NCI-H2227 (cell line): ENCODE measurements around the gene GUK1.

Experiments used
- DNase-seq: peaks from one replicate; lab custom pipeline; 2025; ENCODE audit not compliant: unreplicated experiment; lab: John Stamatoyannopoulos, UW

Gene GUK1

DNA sequence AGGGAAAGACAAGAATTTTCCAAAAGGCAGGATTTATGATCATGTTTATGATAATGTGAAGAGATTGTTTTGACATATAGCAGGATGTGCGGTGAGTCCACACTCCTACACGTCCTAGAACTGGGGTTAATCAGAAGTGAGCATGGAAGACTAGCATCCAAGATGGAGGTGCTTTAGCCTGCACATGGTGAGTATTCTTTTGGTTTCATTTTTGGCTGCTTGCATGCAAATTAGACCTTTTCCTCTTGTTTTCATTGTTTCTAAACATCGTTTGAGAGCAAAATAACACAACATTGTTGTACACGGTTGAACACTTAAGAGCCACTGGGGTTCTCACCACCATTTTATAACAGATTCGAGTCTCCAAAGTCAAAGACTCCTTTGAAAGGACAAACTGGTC, 14.9 kb upstream of the GUK1 start:
- no peak for DNase-seq

- no peak for DNase-seq
Observed at GRCh38 chr1:228131766-228132165, 8.3 kb upstream of the GUK1 start.

DNA sequence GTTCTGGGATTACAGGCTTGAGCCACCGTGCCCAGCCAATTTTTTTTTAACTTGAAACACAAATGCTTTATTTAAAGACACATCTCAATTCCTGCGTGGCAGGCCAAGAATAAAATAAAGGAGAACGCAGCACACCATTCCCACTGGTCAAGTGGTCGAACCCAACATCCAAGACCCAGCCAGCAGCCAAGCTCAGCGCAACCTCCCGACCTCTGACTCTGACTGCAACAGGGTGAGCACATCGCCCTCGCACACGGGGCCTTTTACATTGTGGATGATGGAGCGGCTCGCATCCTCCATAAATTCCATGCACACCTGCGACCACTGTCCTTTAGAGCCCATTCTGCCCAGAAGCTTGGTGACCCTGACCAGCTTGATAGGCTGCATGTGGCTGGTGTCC, 5.5 kb upstream of the GUK1 start:
- no peak for DNase-seq

DNA sequence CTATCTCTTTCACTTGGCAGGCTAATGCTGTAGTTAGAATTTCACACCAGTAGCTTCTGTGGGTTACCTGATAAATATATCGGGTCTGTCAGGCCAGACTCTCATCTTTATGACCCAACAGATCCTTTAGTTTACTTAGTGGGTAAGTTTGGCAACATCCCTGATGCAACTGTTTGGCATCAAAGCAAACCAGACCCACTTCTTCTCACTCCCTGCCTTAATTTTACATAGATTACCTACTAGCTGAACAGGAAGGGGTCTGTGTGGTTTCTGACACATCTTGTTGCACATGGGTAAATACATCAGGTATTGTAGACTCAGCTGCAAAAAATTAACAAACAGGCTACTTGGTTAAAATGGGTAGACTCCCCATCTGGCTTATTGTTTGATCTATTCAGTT, 3.2 kb upstream of the GUK1 start:
- no peak for DNase-seq

DNA sequence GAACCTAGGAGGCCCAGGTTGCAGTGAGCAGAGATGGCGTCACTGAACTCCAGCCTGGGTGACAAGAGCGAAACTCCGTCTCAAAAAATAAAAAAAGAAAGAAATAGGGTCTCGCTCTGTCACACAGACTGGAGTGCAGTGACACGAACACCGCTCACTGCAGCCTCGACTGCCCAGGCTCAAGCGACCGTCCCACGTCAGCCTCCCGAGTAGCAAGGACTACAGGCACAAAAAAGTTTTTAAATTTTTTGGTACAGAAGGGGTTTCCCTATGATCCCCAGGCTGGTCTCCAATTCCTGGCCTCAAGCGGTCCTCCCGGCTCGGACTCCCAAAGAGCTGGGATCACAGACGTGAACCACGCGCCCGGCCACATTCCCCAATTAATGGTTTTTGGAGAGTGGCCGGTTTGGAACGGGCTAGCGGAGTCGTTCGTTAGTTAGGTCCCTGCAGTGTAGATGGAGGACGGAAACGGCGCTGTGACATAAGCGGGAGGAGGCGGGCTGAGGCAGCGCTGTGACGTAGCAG, 611 bp upstream of the GUK1 start:
- no peak for DNase-seq

- DNase-seq, result no peak
Observed at GRCh38 chr1:228140724-228141225, 696 bp downstream of the GUK1 start.

DNA sequence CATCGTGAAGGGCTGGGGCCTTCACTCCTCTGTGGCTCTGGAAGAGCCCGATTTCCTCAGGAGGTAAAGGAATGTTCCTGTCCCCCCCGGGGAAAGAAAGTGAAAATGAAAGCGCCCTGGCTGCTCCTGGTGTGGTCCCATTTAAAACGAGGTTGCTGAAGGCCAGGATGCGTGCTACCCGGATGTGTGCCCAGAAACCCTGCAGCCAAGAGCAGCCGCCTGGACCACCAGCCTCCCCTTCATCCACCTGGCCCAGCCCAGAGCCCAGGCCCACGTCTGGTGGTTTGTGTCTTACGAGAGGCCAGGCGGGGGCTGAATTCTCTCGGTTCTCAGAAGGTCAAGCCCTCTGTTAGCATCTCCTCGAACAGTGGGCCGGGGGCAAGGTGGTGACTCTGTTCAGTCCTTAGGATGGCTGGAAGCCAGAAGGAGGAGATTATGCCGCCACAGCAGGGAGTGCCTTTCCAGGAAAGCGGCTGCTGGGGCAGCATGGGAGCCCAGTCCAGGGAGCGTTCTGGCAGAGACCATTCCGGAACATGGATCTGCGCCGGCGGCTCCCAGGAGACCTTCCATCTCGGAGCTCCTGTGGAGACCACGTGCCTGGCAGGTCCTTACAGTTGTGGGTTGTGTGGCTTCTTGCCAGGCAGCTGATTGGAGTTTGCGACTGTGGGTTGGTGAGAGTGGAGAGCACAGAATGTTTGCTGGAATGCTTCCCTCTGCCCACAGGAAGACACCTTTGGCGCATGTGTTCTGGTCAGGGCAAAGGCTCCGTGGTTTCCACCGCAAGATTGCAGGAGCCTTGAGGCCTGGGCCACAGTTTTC, 1.4 kb downstream of the GUK1 start:
- peak; percentile 15 for DNase-seq

GRCh38 chr1:228142155-228142691, 2.1 kb downstream of the GUK1 start:
- DNase-seq, result no peak

- DNase-seq, result no peak
Observed at GRCh38 chr1:228142701-228143136, 2.6 kb downstream of the GUK1 start.

DNA sequence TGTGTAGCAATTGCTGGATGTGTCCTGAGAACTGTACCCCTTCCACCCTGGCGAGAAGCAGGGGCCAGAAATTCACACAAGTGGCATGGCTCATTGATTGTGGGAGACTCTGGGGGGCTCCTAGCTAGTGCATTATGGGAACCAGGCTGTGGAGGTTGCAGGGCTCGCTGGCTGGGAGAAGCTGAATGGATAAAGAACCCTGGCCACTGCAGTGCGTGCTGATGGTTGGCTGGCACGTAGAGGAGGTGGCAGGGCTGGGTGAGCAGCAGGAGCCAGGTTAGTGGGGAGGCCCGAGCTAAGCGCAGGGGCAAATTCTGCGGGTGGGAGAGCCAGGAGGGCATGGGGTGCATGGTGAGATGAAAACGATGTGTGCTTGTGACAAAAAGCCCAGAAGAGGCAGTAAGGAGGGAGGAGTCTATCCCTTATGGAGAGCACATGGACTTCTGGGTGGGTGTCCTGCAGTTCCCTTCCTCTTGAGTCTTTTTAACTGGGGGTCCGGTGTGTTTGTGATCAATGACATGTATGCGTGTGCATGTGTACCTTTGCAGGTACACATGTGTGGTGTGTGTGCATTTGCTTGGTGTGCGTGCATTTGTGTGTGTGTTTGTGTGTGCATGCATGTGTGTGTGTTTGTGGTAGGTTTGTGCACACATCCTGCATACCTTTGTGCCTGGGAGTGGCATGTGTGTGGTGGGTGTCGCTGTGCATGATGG, 3.6 kb downstream of the GUK1 start:
- no peak for DNase-seq

GRCh38 chr1:228144193-228144992, 4.3 kb downstream of the GUK1 start:
- no peak for DNase-seq

GRCh38 chr1:228144993-228145343, 4.9 kb downstream of the GUK1 start:
- DNase-seq, result no peak

DNA sequence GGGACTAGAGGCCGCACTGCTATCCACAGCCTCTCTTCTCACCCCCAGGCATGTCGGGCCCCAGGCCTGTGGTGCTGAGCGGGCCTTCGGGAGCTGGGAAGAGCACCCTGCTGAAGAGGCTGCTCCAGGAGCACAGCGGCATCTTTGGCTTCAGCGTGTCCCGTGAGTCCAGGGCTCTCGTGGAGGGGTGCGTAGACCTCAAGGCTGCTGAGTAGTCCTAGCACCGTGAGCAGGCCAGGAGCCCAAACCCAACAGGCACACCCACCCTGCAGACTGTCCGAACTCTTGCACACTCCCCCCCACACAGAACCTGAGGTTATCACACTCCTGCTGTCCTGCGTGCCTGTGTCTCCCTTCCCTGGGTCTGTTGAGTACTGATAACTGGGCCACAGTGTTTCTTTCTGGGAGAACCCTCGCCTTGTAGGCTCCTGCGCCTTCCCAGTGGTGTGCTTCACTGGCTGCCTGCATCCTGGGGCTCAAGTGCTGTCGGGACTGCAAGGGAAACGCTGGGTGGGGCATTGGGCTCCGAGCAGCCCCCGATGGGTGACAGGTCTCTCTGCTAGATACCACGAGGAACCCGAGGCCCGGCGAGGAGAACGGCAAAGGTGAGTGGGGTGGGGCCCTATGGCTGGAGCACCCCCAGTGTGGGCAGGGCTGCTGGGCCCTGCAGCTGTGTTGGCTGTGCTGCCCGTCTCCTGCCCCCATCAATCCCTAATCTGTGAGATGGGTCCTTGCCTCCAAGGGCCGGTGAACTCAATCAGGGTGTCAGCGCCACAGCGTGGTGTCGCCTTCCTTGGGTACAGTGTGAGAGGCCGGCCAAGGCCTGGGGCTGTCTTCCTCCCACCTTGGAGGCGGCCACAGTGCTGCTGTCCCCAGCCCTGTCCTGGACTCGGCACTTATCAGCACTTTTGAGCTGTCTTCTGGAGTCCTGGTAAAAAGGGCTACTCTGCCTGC, 5.7 kb downstream of the GUK1 start:
- no peak for DNase-seq

DNA sequence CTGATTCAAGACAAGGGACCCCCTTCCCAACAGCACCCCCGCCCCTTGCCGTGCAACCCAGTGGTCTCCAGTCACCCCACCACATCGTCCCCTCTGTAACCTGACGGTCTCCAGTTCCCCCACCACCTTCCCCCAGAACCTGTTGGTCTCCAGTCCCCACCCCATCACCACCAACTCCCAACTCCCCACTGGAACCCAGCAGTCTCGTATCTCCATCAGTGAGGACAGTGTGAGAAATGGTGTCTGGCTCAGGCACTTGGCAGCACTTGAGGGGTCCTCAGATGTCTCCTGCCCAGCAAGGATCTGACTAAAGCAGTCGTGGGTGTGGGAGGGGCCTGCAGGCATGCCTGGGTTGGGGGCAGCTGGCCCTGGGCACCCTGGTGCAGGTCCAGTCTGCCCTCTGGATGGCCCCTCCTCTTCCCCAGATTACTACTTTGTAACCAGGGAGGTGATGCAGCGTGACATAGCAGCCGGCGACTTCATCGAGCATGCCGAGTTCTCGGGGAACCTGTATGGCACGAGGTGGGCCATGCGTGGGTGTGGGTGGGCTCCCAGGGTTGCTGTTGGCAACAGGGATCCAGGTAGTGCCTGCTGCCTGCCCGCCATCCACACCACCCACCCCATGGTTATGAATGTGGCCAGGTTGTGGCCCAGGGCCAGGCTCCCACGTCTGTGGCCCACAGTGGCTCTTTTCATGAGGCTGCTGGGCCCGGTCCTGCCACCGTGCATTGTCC, 6.5 kb downstream of the GUK1 start:
- DNase-seq, result no peak

DNA sequence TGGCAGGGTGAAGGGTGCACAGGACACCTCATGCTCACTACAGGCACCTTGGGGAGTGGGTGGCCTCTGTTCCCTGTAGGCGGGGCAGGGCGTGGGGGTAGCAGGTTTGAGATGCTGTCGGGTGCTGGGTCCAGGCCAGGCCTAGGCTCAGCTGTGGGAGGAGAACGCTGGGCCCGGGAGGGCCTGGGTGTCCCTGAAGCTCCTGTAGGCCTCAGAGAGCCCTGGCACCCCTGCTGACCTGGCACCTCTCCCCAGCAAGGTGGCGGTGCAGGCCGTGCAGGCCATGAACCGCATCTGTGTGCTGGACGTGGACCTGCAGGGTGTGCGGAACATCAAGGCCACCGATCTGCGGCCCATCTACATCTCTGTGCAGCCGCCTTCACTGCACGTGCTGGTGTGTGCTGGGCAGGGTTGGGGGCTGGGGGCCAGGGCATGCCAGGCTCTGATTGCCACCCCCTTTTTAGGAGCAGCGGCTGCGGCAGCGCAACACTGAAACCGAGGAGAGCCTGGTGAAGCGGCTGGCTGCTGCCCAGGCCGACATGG, 7.1 kb downstream of the GUK1 start:
- DNase-seq, result no peak

- no peak for DNase-seq
Observed at GRCh38 chr1:228147768-228148167, 7.7 kb downstream of the GUK1 start.

DNA sequence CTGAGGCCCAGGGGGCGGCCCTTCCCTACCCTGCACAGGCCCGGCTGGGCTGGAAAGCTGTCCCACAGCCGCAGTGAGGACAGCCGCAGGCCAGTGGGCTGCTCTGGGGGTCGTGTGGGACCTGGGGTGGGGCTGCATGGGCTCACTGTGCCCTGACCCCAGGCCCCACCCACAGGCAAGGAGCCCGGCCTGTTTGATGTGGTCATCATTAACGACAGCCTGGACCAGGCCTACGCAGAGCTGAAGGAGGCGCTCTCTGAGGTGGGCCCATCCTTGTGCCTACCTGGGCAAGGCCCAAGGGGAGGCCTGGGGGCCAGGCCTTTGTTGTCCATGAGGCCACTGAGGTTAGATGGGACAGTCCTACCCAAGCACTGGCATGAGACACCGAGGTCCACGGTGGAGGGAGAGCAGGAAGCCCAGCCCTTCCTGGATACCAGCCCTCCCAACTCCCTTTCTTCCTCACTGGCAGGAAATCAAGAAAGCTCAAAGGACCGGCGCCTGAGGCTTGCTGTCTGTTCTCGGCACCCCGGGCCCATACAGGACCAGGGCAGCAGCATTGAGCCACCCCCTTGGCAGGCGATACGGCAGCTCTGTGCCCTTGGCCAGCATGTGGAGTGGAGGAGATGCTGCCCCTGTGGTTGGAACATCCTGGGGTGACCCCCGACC, 8.2 kb downstream of the GUK1 start:
- no peak for DNase-seq

DNA sequence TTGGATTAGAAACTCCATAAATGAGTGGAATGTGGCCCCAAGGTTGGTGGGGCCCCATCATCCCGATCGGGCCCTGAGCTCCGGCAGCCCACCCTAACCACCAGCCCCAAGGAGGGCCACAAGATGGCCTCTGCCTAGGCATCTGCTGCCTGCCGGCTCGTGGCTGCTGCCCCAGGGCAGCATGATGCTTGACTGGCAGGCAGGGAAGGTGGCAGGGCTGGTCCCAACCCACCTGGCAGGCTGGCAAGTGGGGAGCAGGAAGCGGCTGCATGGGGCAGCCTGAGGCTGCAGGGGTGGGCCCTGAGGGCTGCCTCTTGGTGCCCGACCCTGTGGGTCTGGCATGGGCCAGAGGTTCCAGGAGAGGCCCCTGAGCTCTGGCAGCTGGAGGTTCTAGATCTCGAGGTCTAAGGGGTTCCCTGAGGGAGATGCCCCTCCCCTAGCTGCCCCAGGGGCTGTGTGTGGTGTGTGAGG, 8.9 kb downstream of the GUK1 start:
- DNase-seq, result no peak
